HCEC 1CT (cell line): ENCODE measurements around the gene TRIM8.

Experiments
- DNase-seq: peaks from one replicate; pipeline ENCODE4 v3.0.0-alpha.2; 2017

Gene TRIM8

DNA sequence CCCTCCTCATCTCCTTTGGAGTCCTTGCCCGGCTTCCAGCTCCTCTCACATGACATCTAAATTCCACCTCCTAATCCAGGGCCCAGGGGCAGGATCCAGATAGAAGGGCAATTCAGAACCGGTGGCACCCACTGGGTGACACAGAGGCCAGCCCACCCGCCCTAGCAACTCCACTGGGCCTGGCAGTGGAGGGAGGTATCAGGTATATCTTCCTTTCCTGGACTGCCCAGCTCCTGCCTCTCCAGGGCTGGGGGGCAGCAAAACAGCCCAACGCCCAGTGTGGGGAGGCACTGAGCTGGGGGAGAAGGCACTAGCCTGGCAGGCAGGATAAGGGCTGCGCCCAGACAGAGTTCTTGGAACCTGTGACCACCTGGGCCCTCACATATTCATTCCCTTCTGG lies 10.4 kb upstream of the TRIM8 start:
- no peak for DNase-seq

DNA sequence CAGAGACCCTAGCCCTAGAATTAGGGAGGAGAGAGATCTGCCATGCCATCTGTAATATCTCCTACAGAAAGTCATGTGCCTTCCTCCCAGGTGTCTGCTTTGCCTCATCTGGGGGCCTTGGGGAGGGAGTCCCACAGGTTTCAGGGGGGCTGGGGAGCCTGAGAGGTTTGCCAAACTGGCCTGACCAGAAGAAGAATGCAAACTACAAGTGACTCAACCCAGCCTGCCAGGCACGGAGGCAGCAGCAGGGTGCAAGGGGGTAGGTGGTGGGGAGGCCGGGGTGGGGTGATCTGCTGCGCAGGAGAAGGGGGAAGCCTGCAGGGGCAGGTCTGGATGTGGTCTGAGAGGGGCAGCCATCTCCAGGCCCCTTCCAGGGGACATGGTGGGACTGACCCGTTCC lies 9.6 kb upstream of the TRIM8 start:
- DNase-seq, result no peak

DNA sequence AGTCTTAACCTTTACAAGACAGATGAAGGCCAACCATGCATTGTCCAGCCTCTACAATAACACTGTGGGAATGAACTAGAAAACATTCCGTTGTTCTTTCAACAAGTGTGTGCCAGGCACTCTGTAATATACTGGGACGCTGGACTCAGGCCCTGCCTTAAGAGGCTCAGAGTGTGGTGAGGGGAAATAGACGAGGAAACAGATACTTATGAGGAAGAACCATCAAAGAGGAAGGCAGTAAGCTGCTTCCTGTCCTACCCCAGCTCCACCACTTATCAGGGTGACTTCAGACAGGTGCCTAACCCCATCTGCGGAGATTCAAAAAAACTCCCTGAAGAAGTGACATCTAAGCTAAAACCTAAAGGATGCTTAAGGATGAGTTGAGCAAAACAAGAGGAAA lies 8.9 kb upstream of the TRIM8 start:
- DNase-seq, result no peak

DNA sequence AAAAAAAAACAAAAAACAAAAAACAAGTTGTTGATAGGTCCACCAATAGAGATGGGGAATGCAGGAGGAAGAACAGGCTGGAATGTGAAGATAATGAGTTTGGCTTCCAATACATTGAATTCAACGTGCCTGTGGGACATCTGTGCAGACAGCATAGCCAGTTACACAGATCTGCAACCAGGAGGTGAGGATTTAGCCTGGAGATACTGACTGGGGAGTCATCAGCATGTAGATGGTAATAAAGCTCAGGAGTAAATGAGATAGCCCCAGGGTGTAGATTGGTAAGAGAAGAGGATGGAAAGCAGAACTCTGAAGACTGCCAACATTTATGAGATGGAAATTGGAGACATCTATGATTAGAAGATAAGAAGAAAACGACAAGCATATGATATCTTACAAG lies 4.7 kb upstream of the TRIM8 start:
- DNase-seq, result no peak

GRCh38 chr10:102641402-102641801 lies 2.9 kb upstream of the TRIM8 start:
- DNase-seq, result no peak

DNA sequence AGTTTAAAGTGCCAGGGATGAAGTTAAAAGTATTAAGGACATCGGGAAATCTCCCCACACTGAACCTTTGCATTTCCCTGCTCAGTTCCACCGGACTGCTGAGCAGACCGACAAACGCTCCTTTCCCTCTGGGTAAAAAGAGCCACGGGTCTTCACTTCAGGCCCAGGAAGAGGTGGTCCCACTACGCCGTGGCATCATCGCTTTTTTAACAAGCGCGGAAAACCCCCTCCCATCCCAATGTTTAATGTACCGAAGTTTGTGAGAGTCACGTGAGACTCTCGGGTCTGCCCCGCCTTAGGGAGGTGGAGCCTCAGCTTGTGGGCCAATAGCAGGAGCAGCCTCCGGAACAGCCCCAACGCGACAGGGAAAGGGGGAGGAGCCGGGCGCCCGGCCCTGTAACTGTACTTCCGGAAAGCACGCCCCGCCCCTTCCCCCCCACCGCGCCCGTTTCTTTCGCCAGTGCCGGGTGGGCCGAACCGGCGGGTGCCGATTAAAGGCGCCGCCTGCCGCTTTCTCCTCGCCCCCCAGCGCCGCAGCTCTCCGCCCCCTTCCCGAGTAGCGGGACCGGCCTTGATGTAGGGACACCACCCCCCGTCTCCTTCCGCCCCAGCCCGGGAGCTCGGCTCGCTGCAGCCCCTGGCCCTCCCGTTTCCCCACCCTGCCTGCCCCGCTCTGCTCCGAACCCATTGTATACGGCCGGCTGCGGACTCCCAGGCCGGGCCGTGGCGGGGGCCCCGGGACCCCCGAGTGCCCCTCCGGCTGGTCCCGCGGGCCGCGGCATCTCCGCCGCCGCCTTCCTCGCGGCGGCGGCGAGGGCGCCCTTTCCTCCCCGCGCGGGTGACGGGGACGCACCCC lies 2.2 kb upstream of the TRIM8 start:
- DNase-seq, result peak; percentile 98

DNA sequence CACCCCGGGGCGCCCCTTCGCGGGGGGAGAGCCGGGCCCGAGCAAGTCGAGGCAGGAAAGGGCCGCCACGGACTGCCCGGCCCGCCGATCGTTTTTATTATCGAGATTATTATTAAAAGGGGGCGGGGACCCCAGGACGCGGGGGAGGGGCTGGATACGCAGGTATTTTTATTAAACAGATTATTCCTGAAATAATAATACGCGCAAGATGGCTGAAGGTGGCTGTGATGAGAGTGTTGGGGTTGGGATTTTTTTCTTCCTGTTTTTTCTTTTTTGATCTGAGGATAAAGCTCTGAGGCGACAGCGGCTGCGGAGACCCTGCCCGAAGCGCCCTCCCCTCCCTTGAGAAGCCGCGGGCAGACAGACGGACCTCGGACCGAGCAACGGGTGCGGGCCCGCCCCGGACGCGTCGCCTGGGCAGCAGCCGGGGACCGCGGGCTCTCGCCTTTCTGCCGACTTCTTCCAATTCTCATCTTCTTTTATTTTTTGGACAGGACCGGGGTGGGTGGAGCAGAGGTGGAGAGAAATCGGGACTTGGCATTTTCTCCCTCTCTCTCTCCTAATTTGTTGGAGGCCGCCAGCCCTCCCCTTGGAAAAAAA lies 1.4 kb upstream of the TRIM8 start:
- DNase-seq, result peak; percentile 53

DNA sequence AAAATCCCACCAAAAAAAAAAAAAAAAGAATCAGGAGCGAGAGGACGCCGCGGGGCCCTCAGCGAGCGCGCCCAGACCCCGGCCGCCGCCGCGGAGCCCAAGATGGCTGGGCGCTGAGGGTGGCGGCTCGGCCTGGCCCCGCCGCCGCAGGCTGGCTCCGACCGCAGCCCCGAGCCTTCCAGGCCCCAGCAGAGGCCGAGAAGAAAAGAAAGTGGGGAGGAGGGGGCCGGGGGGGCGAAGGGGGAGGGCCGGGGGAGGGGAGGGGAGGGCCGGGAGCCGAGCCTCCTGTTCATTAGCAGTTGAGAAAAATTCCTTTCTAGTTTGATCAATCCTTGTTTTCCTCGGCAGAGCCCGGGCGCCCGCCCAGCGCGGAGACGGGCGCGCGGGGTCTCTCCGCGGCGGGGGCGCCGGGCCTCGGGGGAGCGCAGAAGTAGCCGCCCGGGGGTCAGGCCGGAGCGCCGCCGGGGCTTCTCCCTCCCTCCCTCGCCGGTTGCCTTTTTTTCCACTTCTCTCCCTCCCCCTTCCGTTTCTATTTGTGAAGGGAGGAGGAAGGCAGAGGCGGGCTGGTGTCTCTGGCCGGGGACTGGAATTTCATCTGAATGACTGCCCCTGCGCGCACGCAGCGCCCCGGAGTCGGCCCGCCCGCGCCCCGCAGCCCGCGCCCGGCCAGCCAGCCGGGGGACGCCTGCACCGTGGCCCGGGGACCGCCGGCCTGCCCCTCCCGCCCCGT lies 778 bp upstream of the TRIM8 start:
- DNase-seq, result peak; percentile 70

DNA sequence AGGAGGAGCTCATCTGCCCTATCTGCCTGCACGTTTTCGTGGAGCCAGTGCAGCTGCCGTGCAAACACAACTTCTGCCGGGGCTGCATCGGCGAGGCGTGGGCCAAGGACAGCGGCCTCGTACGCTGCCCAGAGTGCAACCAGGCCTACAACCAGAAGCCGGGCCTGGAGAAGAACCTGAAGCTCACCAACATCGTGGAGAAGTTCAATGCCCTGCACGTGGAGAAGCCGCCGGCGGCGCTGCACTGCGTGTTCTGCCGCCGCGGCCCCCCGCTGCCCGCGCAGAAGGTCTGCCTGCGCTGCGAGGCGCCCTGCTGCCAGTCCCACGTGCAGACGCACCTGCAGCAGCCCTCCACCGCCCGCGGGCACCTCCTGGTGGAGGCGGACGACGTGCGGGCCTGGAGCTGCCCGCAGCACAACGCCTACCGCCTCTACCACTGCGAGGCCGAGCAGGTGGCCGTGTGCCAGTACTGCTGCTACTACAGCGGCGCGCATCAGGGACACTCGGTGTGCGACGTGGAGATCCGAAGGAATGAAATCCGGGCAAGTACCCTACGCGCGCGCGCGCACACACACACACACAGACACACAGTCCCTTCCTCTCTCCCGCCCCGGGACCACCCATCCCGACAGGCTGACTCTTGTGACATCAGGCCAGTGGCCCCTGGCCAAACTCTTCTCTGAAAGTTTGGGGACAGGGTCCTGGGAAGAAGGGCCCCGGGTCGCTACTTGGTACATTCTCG lies 538 bp downstream of the TRIM8 start:
- DNase-seq, result peak; percentile 72

GRCh38 chr10:102645388-102645740 lies 1.1 kb downstream of the TRIM8 start:
- DNase-seq, result peak; percentile 73

DNA sequence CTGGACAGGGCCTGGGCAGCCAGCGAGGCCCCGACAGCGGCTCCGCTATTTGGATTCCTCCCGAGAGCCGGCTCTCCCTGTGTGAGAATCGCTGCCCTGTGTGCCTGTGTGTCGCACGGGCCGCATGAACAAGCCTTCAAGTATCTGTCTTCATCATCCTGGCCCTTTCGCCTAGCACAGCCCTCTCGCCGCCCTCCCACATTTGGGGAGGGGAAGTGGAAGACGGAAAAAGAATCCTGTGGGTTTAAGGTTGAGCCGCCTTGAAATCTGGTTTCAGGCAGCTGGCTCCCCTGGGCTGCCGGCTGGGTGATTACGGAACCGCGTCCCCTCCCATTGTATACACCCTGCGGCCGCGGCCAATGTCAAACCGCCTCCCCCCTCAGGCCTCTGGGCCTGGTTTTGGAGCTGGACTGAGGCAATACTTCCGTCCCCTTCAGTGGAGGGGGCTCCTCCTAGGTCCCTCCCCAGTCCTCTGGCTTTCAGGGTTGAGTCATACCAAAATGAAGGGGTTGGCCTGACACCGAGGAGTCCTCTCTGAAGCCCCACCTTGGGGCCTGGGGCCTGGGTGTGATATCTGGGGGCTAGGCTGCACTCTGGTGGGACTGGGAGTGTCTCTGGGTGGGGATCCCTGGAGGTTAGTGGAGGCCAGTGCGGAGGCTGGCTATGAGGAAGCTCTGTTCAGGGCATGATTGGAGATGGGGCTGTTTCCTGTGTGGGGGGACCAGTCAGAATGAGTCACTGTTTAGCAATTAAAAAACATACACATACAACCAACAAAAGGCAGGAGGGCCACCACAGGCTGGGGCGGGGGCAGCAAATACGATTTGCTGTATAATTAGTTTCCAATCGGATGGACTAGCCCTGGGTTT lies 1.7 kb downstream of the TRIM8 start:
- DNase-seq, result peak; percentile 97

GRCh38 chr10:102646610-102647442 lies 2.5 kb downstream of the TRIM8 start:
- no peak for DNase-seq

- no peak for DNase-seq
These were observed 3.4 kb downstream of the TRIM8 start for GRCh38 chr10:102647443-102648268.

- DNase-seq, result no peak
These were observed 4.1 kb downstream of the TRIM8 start for GRCh38 chr10:102648269-102648888.

DNA sequence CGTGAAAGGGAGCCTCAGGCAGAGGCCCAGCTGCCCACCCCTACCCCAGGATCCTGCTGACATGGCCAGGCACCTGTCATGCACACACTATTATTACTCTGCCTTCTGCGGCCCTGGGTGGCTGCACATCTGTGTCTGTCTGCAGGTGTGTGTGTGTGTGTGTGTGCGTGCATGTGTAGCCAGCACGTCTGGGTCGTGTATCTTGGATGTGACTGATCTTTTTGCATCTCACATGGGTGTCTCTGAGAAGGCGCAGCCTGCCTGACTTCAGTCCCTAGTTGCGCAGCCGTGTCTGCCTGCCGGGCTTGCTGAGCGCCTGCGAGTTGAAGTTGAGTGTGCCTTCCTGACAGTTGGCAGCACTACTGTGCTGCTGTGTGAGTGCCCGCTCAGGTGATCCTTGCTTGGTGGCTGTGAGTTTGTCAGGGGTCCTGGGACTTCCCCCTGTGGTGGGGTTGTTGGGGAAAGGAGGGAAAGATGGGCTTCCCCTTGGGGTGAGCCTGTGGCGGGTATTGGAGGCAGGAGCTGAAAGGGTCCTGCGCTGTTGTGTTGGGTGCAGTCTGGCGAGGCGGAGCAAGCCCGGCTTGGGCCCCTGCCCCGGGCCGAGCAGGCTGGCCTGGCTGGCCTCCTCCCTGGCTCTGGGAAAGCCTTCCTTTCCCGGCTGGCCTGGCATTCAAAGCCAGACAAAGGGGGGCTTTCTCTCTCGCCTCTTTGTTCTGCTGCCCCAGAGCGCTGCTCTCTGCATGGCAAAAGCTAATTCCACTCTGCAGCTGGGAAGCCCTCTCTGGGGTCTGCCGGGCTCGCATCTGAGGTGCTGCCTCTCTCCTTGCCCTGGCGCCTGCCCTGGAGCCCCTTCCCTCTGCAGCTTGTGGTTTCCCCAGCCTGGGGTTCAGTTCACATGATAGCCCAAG lies 4.9 kb downstream of the TRIM8 start:
- DNase-seq, result no peak

DNA sequence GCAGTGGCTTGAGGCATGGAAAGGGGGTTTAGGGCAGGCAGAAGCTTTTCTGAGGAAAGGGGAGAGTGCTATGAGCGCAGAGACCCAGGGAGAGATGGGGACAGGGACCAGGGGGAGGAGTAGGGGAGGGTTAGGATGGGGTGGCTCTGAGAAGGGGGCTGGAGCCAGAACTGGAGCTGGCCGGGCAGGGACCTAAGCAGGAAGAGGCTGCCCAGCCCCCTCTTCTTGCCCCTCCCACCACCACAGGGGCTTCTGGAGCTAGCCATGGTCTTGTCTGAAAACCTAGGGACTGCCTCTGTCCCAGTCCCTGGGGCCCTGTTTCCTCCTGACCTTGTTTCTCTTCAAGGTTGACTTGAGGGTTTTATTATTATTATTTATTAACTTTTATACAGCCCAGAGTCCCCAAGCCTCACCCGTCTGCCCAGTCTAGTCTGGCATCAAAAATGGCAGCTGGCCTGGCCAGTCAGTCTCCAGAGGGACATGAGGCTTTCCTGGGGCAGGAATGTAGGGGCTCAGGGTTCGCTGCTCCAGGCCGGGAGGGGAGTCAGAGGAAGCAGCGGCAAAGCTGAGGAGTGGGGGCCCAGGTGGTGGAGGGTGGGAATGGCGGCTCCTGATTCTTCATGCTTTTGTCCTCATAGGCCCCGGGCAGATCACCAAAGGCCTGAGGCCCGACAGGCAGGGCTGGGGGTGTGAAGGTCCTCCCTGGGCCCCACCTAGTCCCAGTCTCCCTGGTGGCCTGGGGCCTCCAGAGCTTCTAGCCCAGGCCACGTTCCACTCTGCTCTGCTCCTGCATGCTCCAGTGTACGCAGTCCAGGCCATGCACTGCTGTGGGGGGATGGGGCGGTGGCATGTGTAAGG lies 5.7 kb downstream of the TRIM8 start:
- DNase-seq, result no peak

DNA sequence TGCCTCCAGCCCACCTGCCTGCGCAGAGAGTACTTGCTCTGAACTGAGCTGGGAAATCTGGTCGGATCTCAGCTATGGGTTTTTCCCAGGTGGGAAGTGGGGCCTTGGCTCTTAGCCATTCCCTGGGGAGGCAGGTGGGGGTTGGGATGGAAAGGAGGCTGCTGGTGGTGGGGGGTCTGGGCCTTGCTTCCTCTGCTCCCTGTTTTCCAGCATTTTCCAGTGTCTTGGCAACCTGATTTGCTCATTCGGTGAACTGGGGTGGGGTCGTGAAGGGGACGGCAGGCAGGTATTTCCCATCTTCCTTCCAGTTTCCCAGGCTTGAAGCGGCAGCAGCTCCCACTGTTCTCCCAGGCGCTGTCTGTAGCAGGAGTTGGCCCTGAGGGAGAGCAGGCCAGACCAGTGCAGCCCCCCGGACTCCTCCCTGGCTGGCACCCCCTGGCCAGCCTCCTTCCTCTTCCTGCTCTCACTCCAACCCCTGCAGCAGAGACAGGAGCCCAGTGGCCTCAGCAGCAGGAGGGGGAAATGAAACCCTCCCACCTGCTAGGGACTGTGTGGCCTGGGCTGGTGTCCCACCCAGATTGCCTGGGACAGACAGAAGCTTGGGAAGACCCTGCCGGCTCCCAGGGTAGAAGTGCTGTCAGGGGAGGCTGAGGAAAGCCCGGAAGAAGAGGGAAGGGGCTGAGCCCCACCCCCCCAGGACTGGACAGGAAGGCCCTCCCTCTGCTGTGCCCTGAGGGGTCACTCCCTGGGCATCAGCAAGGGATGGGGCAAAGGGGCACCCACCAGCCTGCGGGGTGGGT lies 6.6 kb downstream of the TRIM8 start:
- DNase-seq, result no peak
